Measurements from ENCODE around the gene GSS. TPM values are rescaled to one million over a fixed set of nuclear protein-coding genes. Genes with fewer than 3 reads are reported as not detected.

Gene GSS
- total and polyA plus RNA-seq, 12 donors: 52.4 to 120 (median 79.6) TPM

DNA sequence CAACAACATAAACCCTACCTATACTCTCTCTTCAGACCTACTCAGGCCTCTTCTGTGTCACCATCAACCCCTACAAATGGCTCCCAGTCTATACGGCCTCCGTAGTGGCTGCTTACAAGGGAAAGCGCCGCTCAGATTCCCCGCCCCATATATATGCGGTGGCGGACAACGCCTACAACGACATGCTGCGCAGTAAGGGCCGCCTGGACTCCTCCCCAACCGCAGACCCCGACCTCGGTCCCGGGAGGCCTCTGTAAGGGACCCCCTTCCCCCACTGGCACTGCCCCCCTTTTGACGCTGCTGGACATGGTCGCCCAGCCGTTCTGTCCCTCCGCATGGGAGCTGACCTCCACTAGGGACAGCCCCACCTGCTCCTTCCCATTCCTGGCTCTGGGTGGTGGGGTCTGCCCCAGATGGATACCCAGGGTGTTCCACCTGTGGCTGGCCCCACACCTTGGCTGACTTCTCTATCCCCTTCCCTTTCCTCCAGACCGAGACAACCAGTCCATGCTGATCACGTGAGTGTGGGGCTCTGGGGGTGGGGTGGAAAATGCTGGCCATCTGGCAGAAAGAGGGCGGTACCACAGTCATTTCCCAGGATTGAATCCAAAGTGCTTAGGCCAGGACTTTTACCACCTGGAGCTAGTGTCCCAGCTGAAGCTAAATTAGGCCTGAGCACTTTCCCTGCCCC lies 25.1 kb upstream of the GSS start:
- no peak overlapping the region for H3K27ac ChIP-seq
- 88 to 93% (median 92%) methylated on average over 20 to 22 of the region's 22 CpGs for WGBS, 4 donors
- H3K4me3 ChIP-seq: no peak overlapping the region
- intact Hi-C loops (cut with DNase I): no loop called here
- H3K9me3 ChIP-seq (replicated peaks in 1 of 3): no peaks in the 10 kb centered on the region
- DNase-seq: peak in 1 of 7 donors; percentile 7
- no peak for TF ChIP-seq POLR2A (IDR thresholded peaks at IDR 0.05)
- TF ChIP-seq, protein P1, sequence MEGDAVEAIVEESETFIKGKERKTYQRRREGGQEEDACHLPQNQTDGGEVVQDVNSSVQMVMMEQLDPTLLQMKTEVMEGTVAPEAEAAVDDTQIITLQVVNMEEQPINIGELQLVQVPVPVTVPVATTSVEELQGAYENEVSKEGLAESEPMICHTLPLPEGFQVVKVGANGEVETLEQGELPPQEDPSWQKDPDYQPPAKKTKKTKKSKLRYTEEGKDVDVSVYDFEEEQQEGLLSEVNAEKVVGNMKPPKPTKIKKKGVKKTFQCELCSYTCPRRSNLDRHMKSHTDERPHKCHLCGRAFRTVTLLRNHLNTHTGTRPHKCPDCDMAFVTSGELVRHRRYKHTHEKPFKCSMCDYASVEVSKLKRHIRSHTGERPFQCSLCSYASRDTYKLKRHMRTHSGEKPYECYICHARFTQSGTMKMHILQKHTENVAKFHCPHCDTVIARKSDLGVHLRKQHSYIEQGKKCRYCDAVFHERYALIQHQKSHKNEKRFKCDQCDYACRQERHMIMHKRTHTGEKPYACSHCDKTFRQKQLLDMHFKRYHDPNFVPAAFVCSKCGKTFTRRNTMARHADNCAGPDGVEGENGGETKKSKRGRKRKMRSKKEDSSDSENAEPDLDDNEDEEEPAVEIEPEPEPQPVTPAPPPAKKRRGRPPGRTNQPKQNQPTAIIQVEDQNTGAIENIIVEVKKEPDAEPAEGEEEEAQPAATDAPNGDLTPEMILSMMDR (IDR thresholded peaks at IDR 0.05): no peak
- no peaks in the 10 kb centered on the region for H3K27me3 ChIP-seq
- H3K4me1 ChIP-seq (replicated peaks in 1 of 2): peaks cover 0 to 3% of the 10 kb centered on the region in 2 donors
- H3K36me3 ChIP-seq (replicated peaks in 1 of 2): no peaks in the 10 kb centered on the region

- Histone ChIP-seq H3K9me3 (replicated peaks in 1 of 3) (no peaks in the 10 kb centered on the region), H3K27me3 (no peaks in the 10 kb centered on the region), H3K4me3 (no peak overlapping the region), H3K4me1 (replicated peaks in 1 of 2) (peaks cover 0 to 3% of the 10 kb centered on the region in 2 donors), H3K27ac (no peak overlapping the region), H3K36me3 (replicated peaks in 1 of 2) (no peaks in the 10 kb centered on the region)
- no peak for DNase-seq
- WGBS, 4 donors: 76 to 96% (median 80%) methylated on average over 15 to 42 of the region's 42 CpGs
- no peak for TF ChIP-seq POLR2A (IDR thresholded peaks at IDR 0.05)
- TF ChIP-seq, protein P1 (IDR thresholded peaks at IDR 0.05): no peak
- intact Hi-C loops (cut with DNase I): no loop called here
These were observed 24.0 kb upstream of the GSS start for GRCh38 chr20:34979366-34980153.

DNA sequence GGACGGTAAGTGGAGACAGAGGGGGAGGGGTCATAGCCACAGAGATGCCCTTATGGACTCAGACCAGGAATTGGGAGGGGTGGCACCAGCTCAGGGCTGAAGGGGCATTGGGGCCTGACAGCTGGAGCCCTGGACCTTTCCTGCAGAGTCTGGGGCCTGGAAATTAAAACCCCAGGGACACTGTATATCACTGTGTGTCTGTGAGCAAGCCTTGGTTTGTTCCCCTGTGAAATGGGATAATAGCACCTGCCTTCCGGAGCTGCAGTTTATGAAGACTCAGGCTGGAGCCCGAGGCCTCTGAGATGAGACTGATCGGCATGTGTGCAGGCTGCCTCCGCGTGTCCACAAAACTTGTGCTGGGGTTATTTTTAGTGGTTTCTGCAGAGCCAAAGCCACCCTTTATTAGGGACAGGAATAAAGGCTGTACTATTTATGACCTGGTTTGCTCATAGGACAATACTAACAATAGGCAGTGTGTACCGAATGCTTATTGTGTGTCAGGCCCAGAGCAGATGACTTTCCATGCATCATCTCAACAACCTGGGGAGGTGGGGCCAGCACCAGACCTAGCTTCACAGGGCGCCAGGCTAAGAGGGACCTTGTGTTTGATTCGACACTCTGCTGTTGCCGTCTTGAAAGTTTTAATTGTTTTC lies 22.6 kb upstream of the GSS start:
- intact Hi-C loops (cut with DNase I): no loop called here
- H3K9me3 ChIP-seq (replicated peaks in 1 of 3): no peaks in the 10 kb centered on the region
- TF ChIP-seq POLR2A (IDR thresholded peaks at IDR 0.05): no peak
- TF ChIP-seq, protein P1 (IDR thresholded peaks at IDR 0.05): no peak
- DNase-seq: no peak
- H3K27ac ChIP-seq: no peak overlapping the region
- 76 to 85% (median 83%) methylated on average over 9 to 10 of the region's 10 CpGs for WGBS, 4 donors
- H3K4me1 ChIP-seq (replicated peaks in 1 of 2): peaks cover 0 to 3% of the 10 kb centered on the region in 2 donors
- no peaks in the 10 kb centered on the region for H3K27me3 ChIP-seq
- H3K4me3 ChIP-seq: no peak overlapping the region
- H3K36me3 ChIP-seq (replicated peaks in 1 of 2): no peaks in the 10 kb centered on the region
